ENCODE measurements around the gene TCF12.

Gene TCF12

DNA sequence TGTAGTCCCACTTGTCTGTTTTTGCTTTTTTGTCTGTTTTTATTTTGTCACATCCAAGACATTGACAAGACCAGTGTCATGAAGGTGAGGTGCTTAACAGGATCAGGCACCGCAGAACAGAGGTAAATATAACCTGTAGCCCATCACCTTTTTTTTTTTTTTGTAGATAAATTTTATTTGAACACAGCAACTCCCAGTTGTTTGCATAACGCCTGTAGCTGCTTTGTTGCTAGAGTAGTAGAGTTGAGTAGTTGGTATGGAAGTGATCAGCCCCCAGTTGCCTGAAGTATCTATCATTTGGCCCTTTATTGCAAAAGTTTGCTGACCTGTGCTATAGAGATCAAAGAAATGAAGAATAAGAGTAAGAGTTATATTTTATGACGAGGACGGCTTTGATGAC, 135.0 kb downstream of the TCF12 start:
- DNase-seq (ENCODE audit: low read depth) = no peak

DNA sequence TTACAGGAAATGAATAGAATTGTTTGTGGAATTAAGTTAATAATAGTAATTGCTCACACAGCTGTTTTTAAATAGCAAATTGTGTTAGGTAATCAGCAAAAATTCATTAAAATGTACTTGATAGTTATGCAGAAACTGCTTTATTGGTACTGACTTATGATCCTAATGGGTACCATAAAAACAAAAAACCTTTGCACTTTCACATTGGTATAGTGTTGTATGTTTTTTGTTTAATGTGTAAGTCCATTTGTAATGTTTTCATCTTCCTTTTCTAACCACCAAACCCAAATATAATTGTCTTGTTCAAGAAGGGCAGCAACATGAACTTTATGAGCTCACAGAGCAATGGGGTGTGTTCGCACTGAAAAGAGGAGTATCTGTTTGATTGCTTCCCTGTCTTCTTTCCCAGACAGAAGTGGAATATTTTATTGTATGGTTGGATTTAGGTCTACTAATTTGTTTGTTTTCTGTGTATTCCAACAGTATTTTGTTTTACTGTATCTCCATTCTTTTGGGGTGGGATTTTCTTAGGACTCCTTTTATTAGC, 135.8 kb downstream of the TCF12 start:
- DNase-seq (ENCODE audit: low read depth) = no peak

DNA sequence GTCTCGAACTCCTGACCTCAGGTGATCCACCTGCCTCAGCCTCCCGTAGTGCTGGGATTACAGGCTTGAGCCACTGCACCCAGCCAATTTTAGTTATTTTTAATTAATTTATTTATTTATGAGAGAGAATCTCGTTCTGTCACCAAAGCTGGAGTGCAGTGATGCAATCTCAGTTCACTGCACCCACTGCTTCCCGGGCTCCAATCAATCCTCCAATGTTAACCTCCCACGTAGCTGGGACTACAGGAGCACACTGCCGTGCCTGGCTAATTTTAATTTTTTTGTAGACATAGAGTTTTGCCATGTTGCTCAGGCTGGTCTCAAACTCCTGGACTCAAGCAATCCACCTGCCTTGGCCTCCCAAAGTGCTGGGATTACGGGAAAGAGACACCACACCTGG, 137.9 kb downstream of the TCF12 start:
- no peak for DNase-seq (ENCODE audit: low read depth)

DNA sequence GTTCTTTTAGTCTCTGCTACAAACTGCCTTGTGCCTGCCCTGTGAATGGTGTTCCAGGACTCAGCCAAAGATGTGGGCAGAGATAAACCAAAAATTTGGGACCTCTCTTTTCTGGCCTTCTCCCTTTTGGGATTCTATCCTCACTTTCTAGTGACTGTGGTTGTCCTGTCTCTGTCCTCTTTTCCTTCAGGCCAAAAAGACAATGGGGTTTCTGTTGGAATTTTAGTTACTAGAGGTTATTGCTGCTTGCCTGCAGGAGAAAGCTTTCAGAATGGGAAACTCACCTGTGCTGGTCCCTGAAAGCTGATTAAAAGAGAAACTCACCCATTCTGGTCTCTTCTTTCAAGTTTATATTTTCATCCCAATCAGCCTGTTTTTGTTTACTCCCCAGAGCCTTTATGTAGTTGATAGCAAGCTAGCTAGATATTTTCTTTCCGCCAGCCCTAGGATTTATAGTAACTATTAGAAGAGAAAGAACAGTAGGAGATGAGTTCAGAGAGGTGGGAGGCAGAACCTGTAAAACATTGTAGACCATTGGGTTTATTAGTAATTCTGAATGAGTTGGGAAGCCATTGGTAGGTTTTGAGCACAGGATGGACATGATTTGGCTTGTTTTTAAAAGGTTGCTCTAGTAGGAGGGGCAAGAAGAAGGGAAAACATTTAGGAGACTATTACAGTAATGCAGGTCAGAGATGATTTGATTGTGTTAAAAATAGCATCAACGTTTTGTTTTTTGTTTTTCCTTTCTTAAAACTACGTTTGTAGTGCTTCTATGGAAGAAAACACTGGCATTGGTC, 138.9 kb downstream of the TCF12 start:
- no peak for DNase-seq (ENCODE audit: low read depth)

DNA sequence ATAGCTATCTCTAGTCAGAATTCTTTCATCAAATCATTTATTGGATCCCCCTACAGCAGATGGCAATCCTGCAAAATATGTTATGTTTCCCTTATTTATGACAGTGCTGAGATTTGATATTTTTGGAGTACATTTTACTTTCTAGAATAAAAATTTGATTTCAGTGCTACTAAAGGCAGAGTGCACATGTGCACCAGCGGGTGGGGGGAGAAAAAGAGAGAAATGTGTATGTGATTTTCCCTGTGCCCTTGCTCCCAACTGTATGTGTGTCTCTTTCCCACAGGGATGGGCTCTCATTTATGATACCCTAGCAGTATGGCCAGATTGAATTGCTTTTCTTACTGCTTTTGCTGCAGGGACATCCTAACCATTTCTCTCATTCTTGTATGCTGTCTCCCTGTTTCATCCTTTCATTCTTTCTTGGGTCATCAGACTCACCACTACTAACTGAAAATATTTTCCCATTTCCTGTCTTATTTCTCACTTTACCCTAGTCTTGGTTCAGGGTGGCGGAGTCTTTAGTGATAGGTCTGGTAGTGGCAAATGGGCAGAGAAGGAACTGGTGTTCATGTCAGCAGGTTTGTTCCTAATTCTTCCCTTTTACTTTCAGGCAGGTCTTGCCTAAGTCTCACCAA, 140.7 kb downstream of the TCF12 start:
- DNase-seq (ENCODE audit: low read depth) = no peak

DNA sequence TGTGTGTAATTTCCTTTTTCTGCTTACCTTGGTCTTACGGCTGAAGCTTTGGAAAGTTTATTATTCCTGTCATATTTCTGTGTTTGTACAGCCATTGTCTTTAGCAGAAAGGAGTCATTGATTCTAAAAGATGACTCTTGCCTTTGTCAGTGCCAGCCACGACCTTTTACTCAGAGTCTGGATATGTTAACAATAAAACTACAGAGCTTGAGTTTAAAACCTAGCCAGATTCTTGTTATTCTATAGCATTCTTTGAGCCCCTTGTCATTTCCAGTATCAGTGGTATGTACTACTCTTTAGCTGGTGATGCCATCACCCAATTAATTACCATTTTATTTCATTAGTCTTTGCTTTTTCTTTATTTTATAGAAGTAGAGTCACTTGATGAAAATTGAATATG, 142.4 kb downstream of the TCF12 start:
- peak; percentile 32 for DNase-seq (ENCODE audit: low read depth)

DNA sequence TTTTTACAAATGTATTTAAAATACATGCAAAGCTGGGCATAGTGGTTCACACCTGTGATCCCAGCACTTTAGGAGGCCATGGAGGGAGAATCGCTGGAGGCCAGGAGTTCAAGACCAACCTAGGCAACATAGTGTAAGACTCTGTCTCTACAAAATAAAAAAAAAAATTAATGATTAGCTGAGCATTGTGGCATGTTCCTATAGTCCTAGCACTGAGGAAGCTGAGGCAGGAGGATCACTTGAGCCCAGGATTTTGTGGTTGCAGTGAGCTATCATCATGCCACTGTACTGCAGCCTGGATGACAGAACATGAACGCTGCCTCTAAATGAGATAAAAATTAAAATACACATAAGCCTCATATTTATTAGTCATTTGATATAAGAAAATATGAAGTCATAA, 142.8 kb downstream of the TCF12 start:
- DNase-seq (ENCODE audit: low read depth) = no peak

DNA sequence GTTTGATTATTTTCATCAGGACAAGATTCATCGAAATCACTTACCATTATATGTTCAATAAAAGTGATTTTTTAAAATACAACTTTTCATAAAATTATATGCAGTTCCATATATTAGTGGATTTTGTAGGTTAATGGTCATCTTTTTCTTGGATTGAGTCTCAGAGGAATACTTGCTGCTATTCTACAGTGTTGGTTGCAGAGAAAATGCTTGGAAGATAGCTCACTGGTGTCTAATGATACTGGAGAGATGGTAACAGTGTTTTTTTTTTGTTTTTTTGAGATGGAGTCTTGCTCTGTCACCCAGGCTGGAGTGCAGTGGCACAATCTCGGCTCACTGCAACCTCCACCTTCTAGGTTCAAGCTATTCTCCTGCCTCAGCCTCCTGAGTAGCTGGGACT, 143.3 kb downstream of the TCF12 start:
- no peak for DNase-seq (ENCODE audit: low read depth)

DNA sequence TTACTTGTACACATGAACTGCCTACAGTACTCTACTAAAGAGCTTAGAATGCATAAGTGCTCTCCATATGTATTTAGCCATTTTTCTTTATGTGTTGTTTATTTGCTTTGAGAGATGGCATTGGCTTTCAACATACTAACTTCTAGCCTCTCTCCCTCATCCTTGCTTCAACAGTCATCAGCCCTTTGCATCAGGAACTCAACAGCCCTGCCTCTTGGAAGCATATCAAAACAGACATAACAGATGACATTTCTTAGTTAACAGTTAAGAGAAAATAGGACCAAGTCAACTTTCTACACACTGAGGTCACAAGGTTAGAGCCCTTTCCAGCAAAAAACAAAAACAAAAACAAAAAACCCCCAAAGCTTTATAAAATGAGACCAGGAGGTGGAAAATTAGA, 145.6 kb downstream of the TCF12 start:
- no peak for DNase-seq (ENCODE audit: low read depth)

DNA sequence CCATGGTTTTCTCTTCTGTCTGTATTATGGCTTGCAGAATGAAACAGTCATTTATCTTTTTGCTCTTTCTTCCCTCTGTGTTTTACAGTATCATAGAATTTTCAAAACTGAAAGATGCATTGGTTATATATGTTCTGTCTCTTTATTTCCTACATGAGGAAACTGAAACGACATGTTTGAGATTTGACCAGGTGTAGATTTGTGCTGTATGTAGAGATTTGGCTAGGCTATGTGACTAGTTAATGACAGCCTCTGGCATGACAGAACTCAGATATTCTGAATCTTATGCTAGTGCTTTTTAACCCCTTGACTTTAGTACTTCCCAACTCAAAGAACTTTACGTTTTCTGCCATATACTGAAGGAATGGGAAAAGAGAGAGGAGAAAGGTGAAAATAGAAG, 151.0 kb downstream of the TCF12 start:
- no peak for DNase-seq (ENCODE audit: low read depth)

DNA sequence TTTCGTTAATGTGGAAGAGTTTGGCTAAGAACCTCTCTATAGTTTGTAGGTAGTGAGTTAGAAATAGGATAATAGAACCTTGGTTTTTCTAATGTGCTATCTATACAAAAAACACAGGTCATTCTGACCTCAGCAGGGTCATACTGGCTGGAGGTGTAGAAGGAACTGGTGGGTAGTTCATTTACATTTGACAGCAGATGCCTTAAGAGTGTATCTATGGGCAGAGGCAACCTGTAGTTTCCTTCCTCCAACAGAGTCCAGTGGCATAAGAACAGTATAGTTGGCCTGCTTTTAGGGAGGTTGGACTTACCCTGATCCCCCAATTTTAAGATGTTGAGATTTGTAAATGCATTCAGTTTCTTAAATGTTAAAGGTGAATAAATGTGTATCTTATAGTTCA, 152.2 kb downstream of the TCF12 start:
- no peak for DNase-seq (ENCODE audit: low read depth)

DNA sequence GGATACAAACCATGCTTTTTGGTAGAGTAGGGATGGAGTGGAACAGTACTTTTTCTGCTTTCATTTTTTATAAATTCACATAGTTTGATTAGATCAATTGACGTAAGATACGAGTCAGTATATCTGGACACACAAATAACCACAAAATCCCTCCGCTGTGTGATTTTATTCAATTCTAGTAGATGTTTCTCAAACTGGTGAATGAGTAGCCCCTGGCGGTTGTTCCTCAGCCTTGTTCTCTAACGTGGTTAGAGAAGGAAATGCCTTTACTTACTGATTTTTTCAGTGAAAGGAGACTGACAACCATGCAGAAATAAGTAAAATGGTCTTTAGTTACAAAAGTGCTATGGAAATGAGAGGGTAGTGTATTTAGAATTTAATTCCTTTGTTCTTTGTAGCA, 161.0 kb downstream of the TCF12 start:
- no peak for DNase-seq (ENCODE audit: low read depth)

DNA sequence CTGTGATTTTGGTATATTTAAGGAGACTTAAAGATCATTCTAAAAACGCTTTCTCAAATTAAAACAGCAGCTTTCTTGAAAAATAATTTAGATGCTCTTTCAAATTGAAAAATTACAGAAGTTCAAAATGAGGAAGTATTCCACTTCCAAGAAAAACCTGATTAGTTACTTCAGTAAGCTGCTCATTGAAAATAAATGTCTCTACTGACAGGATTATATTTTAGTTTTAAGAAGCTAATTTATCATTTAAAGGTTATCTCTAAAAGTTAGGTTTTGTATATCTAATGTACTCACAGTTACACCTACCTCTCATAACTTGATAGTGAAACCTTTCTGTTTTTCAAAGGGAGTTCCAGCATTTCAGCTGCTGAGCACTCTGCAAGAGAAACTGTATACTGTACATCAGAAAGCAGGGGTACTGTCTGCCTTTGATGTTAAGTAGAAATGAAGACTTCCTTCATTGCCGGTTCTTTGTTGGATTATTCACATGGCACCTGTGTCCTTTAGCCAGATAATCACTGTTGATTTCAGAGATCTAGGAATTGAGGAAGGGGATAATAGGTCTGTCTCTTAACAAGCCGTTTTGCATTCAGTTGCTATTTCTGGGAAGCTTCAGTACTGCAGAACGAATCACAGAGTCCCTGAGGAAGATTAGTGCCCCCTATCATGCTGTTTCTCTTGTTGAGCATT, 161.6 kb downstream of the TCF12 start:
- DNase-seq (ENCODE audit: low read depth) = no peak

DNA sequence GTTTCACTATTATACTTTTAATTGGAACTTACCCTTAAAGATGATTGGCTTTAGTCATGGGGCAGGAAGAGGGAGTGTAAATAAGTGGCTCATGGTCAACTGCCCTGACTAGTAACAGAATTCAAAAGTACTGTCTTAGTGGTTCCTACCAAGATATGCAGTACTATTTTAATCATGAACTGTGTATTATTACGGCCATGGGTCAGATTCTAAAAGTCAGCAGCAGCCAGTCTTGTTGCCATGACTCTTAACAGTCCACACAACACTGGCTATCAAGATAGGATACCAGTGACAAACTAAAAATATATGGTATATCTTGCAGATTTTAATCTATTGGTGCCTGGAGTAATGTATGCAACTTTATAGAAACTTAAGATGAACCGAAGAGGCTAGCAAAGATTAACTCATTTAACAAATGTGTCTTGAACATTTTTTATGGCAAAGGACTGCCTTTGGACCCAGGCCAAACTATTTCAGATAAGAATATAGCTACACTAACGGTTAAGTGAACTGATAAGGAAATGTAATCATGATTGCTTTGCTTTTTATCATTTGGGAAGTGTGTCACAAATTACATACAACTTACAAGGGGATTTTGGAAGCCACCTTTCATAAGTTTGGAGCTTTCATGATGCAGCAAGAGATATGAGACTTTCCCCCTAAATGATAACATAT, 163.7 kb downstream of the TCF12 start:
- no peak for DNase-seq (ENCODE audit: low read depth)

DNA sequence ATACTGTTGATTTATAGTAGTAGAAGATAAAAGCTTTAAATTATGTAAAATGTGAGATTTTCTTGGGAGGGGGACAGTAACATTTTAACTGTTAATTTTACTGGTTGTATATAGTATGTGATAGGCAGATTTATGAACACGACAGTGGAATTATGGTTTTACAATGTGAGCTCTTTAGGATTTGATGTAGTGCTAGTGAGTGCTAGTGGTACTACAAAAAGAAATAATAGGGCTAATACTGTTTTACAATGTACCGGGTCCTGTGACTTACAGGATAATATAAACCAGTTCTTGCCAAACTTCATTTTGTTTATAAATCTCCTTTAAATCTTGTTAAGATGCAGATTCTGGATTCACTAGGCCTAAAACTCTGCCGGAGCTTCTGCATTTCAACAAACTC, 165.7 kb downstream of the TCF12 start:
- no peak for DNase-seq (ENCODE audit: low read depth)

DNA sequence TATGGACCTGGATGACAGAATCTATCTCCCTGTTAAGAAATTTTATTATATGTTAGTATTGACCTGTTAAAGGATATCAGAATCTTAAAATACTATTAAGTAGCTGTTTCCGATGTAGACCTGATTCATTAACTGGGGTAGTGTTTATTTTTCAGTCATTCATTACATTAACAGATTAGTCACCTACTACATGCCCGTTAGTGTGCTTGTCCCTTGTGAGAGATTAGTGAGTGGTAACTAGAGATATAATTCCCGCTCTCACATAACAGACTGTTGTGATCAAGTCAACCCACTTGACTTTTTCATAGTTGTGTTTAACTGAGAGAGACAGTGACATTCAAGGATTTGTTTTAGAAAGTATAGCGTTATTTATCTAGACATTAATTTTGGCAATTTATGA, 166.8 kb downstream of the TCF12 start:
- DNase-seq (ENCODE audit: low read depth) = no peak

DNA sequence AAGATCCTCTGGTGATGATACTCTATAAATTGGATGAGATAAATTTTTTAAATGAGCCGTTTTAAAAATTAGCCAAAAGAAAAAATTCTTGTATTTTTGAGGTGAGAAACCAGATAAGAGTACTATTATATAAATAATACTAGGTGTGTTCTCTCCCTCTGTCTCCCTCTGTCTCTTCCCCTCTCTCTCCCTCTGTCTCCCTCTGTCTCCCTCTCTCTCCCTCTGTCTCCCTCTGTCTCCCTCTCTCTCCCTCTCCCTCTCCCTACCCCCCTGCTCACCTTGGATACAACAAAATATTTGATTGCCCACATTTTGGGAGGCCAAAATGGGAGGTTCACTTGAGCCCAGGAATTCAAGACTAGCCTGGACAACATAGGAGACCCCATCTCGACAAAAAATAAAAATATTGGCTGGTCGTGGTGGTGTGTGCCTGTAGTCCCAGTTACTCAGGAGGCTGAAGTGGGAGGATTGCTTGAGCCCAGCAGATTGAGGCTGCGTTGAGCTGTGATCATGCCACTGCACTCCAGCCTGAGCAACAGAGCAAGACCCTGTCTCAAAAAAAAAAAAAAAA, 168.5 kb downstream of the TCF12 start:
- no peak for DNase-seq (ENCODE audit: low read depth)

DNA sequence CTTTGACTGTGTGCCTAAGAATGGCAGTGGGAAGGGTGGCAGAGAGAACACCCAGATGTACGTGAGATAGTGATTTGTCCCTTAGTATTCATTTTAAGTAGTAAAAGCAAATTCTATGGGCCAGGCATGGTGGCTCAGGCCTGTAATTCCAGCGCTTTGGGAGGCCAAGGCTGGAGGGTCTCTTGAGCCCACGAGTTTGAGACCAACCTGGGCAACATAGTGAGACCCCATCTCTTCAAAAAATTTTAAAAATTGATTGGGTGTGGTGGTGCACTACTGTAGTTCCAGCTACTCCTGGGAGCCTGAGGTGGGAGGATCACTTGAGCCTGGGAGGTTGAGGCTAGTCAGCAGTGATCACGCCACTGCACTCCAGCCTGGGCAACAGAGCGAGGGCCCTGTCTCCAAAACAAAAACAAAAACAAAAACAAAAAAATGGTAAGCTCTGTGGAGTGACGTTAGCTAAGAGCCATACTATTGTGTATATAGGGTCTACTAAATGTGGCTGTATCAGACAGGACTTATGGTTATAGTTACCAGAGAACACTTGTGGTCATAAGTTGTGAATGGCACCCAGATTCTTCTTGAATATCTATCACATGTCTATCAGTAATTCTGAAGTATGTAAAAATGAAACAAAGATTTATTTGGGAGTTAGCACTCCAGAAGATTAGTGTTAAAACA, 171.5 kb downstream of the TCF12 start:
- no peak for DNase-seq (ENCODE audit: low read depth)

DNA sequence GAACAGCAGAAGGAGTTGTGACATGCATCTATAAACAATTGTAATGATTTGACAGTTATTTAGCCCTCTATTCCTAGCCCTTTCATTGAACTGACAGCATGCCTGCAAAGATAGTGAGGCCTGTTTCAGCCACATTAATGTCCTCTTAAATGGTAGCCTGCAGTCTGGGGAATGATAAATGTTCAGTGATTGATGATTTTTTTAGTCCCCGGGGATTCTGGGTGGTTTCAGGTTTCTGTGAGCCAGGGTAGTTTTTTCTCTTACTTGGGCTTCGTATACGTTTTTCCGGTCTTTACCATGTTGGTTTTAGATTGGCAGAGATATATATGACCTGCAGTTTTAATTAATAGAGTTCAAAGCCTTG, 172.0 kb downstream of the TCF12 start:
- DNase-seq (ENCODE audit: low read depth) = no peak

DNA sequence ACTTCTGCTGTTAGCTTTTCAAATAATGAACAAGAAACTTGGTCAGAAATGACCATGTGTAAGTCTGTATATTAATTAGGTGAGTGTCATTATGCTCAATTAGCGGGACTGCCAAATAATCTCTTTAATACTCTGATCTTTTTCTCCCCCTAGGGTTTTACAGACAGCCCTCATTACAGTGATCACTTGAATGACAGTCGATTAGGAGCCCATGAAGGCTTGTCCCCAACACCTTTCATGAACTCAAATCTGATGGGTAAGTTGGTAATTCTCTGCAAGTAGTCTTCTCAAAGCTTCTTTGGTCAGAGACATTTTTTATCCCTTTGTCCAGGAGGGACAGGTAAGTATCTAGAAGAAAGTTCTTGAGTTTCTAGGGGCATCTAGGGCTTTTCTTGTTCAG, 173.2 kb downstream of the TCF12 start:
- DNase-seq (ENCODE audit: low read depth) = no peak

DNA sequence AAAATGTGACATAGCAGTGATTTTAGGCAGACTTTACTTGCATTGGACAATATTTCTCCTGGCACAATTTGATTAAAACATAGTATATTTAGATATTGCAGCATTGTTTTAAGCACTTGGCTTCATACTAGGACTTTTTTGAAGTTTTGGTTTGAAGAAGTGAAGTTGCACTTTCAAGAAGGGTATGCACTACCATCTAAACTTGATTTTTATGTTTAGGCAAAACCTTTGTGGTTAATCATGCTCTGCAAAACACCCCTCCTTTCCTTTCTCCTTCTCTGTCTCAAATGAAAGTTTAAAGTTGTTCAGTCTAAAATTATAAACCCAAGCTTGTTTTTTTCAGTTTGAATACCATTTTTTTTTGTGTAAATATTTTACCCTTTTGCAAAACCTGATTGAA, 173.8 kb downstream of the TCF12 start:
- DNase-seq (ENCODE audit: low read depth) = no peak

Measured in GM04503 (cell line).